CD14-positive monocyte (primary cell): ENCODE measurements around the gene P2RY13. TPM values are rescaled to one million over a fixed set of nuclear protein-coding genes. Genes with fewer than 3 reads are reported as not detected.
A peak's percentile ranks its signal among the peaks of the same experiment; 100 is the strongest.

Source experiments
- DNase-seq, 3 donors: peaks; one replicate each; pipeline ENCODE4 v3.0.0-alpha.2; 2011 to 2022
- H2AFZ ChIP-seq: 2 replicates; pipeline ENCODE4 v1.6.0; 2012; ENCODE audit warnings: mild to moderate bottlenecking, low read depth, low read length, inconsistent platforms; ENCODE audit not compliant: insufficient read depth, poor library complexity, severe bottlenecking
- H3K27ac ChIP-seq, 2 donors: 1 replicate in 1 of 2; 2 replicates in 1 of 2; pipeline ENCODE4 v1.5.1; 2012 to 2013; ENCODE audit warnings: low read length in 2 of 2, control low read depth in 1 of 2, inconsistent platforms in 1 of 2, low read depth in 1 of 2, mild to moderate bottlenecking in 1 of 2
- H3K27me3 ChIP-seq, 2 donors: one replicate each; pipeline versions ENCODE4 v1.6.0 to v1.6.1; 2011 to 2013; ENCODE audit warnings: low read length in 2 of 2; ENCODE audit not compliant: control insufficient read depth in 2 of 2, insufficient read depth in 2 of 2
- H3K36me3 ChIP-seq, 2 donors: replicated peaks in 1 of 2; 1 replicate in 1 of 2; 2 replicates in 1 of 2; pipeline versions ENCODE4 v1.5.1 to v1.6.1; 2012 to 2013; ENCODE audit warnings: low read length in 2 of 2, control low read depth in 1 of 2, inconsistent platforms in 1 of 2, mild to moderate bottlenecking in 1 of 2; ENCODE audit not compliant: insufficient read depth in 2 of 2, control insufficient read depth in 1 of 2
- H3K4me1 ChIP-seq, 2 donors: 1 replicate in 1 of 2; 2 replicates in 1 of 2; pipeline versions ENCODE4 v1.5.1 to v1.6.1; 2012 to 2013; ENCODE audit warnings: low read length in 2 of 2, control low read depth in 1 of 2, inconsistent platforms in 1 of 2, mild to moderate bottlenecking in 1 of 2, moderate library complexity in 1 of 2; ENCODE audit not compliant: insufficient read depth in 2 of 2, control insufficient read depth in 1 of 2
- H3K4me2 ChIP-seq: replicated peaks from 2 replicates; pipeline ENCODE3; 2012; ENCODE audit warnings: low read length, moderate library complexity, mild to moderate bottlenecking; ENCODE audit not compliant: poor library complexity, severe bottlenecking; ENCODE audit errors: extremely low read depth
- H3K4me3 ChIP-seq, 3 experiments: fragments of 200-600 bp in 1 of 3; sonication (generic) in 1 of 3; replicated peaks in 1 of 3; 1 replicate in 2 of 3; 2 replicates in 1 of 3; pipeline ENCODE4 v1.5.1; 2011 to 2013; ENCODE audit warnings: low read length in 3 of 3, mild to moderate bottlenecking in 3 of 3, control low read depth in 2 of 3, low read depth in 2 of 3, inconsistent platforms in 1 of 3, moderate library complexity in 1 of 3
- H3K79me2 ChIP-seq: 2 replicates; pipeline ENCODE4 v1.6.0; 2012; ENCODE audit warnings: mild to moderate bottlenecking, control low read depth, inconsistent platforms, low read length, moderate library complexity; ENCODE audit not compliant: insufficient read depth
- H3K9ac ChIP-seq: 2 replicates; pipeline ENCODE4 v1.6.0; 2017; ENCODE audit warnings: low read length, mild to moderate bottlenecking; ENCODE audit not compliant: insufficient read depth, poor library complexity, severe bottlenecking
- H3K9me3 ChIP-seq, 2 donors: replicated peaks in 1 of 2; 1 replicate in 1 of 2; 2 replicates in 1 of 2; pipeline versions ENCODE4 v1.5.1 to v1.6.1; 2012 to 2013; ENCODE audit warnings: low read length in 2 of 2, control low read depth in 1 of 2; ENCODE audit not compliant: control insufficient read depth in 1 of 2, insufficient read depth in 1 of 2
- H4K20me1 ChIP-seq: 2 replicates; pipeline ENCODE4 v1.6.0; 2012; ENCODE audit warnings: mild to moderate bottlenecking, low read length, control low read depth, moderate library complexity; ENCODE audit not compliant: insufficient read depth
- H3K27ac Mint-ChIP-seq, 7 donors: one replicate each; pipeline ENCODE4 v1.8.0; 2020; ENCODE audit warnings: mild to moderate bottlenecking in 7 of 7, mixed read lengths in 7 of 7, moderate library complexity in 6 of 7, inconsistent platforms in 2 of 7
- H3K27me3 Mint-ChIP-seq, 3 donors: one replicate each; pipeline ENCODE4 v1.8.0; 2021 to 2022; ENCODE audit warnings: low read depth in 3 of 3, mild to moderate bottlenecking in 3 of 3, mixed read lengths in 3 of 3, moderate library complexity in 3 of 3, inconsistent platforms in 1 of 3
- H3K36me3 Mint-ChIP-seq, 2 donors: one replicate each; pipeline ENCODE4 v1.8.0; 2020; ENCODE audit warnings: mixed read lengths in 2 of 2, inconsistent platforms in 1 of 2, mild to moderate bottlenecking in 1 of 2
- H3K4me1 Mint-ChIP-seq: one replicate; pipeline ENCODE4 v1.8.0; 2020; ENCODE audit warnings: mild to moderate bottlenecking, mixed read lengths
- H3K4me3 Mint-ChIP-seq, 2 donors: one replicate each; pipeline ENCODE4 v1.8.0; 2020; ENCODE audit warnings: mild to moderate bottlenecking in 2 of 2, mixed read lengths in 2 of 2, moderate library complexity in 1 of 2
- H3K9me3 Mint-ChIP-seq, 7 donors: one replicate each; pipeline ENCODE4 v1.8.0; 2020 to 2022; ENCODE audit warnings: mixed read lengths in 7 of 7, mild to moderate bottlenecking in 6 of 7, moderate library complexity in 6 of 7, inconsistent platforms in 2 of 7
- WGBS: methylation state at CpG from one replicate; pipeline ENCODE4 v1.1.5; 2013; ENCODE audit warnings: missing lambda C conversion rate; ENCODE audit not compliant: insufficient coverage; 5-methylcytosine and 5-hydroxymethylcytosine counted together
- intact Hi-C, 2 donors: fragments of 100-400 bp; cut with micrococcal nuclease; formaldehyde crosslinking; loops; one replicate each; pipeline versions ENCODE4 v1.15.0 to v1.15.1; 2023
- polyA plus RNA-seq, 3 donors: library from polyadenylated mRNA; depleted of rRNA in 1 of 3; unstranded in 2 of 3; stranded (reverse) in 1 of 3; fragments of 300-500 nt in 2 of 3; fragments of >200 nt in 1 of 3; fragmentation: Illumina TruSeq in 2 of 3; gene quantifications; 1 replicate in 2 of 3; 2 replicates in 1 of 3; pipeline ENCODE4 v1.2.3, GENCODE V29; 2012 to 2021
- TF ChIP-seq, protein P1 (sequence below): fragments of 200-600 bp; IDR thresholded peaks from one replicate; pipeline ENCODE4 v1.8.0; 2022; ENCODE audit warnings: antibody characterized with exemption, mild to moderate bottlenecking

P2RY13 gene
- polyA plus RNA-seq, 3 donors = 45.6 to 144 (median 80.0) TPM

GRCh38 chr3:151351219-151351618, 21.9 kb upstream of the P2RY13 start:
- peak overlapping the region; percentile 30 to 96 (median 88) for H3K27ac Mint-ChIP-seq
- TF ChIP-seq, protein P1, sequence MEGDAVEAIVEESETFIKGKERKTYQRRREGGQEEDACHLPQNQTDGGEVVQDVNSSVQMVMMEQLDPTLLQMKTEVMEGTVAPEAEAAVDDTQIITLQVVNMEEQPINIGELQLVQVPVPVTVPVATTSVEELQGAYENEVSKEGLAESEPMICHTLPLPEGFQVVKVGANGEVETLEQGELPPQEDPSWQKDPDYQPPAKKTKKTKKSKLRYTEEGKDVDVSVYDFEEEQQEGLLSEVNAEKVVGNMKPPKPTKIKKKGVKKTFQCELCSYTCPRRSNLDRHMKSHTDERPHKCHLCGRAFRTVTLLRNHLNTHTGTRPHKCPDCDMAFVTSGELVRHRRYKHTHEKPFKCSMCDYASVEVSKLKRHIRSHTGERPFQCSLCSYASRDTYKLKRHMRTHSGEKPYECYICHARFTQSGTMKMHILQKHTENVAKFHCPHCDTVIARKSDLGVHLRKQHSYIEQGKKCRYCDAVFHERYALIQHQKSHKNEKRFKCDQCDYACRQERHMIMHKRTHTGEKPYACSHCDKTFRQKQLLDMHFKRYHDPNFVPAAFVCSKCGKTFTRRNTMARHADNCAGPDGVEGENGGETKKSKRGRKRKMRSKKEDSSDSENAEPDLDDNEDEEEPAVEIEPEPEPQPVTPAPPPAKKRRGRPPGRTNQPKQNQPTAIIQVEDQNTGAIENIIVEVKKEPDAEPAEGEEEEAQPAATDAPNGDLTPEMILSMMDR = no peak
- no peak overlapping the region for H2AFZ ChIP-seq
- H3K4me3 Mint-ChIP-seq = peak overlapping the region; percentile 58 to 76
- peaks cover 73 to 81% of the 10 kb centered on the region in 2 donors for H3K4me1 ChIP-seq
- H3K27me3 Mint-ChIP-seq = no peaks in the 10 kb centered on the region
- no peaks in the 10 kb centered on the region for H3K9me3 Mint-ChIP-seq
- H4K20me1 ChIP-seq = no peaks in the 10 kb centered on the region
- DNase-seq = peak; percentile 40 to 83 (median 76)
- no peaks in the 10 kb centered on the region for H3K36me3 Mint-ChIP-seq
- intact Hi-C loops = no loop called here
- H3K36me3 ChIP-seq = no peaks in the 10 kb centered on the region
- H3K9ac ChIP-seq = peak overlapping the region; percentile 0
- peaks cover 65% of the 10 kb centered on the region for H3K4me1 Mint-ChIP-seq
- no peaks in the 10 kb centered on the region for H3K27me3 ChIP-seq
- peak overlapping the region; percentile 8 to 67 (median 29) for H3K4me3 ChIP-seq
- no CpG with 5 or more reads among the region's 1 CpG for WGBS
- H3K27ac ChIP-seq = peak overlapping the region in 1 of 2 donors; percentile 77
- no peaks in the 10 kb centered on the region for H3K9me3 ChIP-seq
- H3K4me2 ChIP-seq = peak overlapping the region; percentile 76
- H3K79me2 ChIP-seq = peaks cover 4% of the 10 kb centered on the region

DNA sequence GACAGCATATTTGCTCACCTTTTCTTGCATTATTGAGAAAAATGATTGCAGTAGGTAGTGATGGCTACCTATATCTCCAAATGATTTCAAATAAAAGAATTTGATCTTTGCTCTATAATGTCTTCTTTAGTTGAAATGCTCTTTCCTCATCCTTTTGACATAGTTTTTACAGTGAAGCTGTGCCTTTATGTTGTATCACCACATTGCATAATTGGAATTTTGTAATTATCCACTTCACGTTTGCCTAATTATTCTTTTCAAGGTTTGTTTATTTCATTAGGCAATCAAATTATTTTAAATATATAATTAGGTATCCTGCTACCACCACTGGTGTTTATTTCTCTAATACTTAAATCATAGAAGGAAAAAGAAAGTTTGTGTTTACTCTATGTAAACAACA, 21.3 kb upstream of the P2RY13 start:
- no peak overlapping the region for H2AFZ ChIP-seq
- H3K4me1 ChIP-seq = peaks cover 71 to 82% of the 10 kb centered on the region in 2 donors
- H3K9me3 ChIP-seq = no peaks in the 10 kb centered on the region
- no peaks in the 10 kb centered on the region for H4K20me1 ChIP-seq
- H3K27ac ChIP-seq = peak overlapping the region in 1 of 2 donors; percentile 77
- intact Hi-C loops = no loop called here
- H3K4me3 ChIP-seq = peak overlapping the region in 2 of 3 experiments; percentile 8 to 67
- Mint-ChIP-seq H3K9me3 (no peaks in the 10 kb centered on the region), H3K4me3 (no peak overlapping the region), H3K27me3 (no peaks in the 10 kb centered on the region), H3K27ac (peak overlapping the region; percentile 63 to 96 (median 88)), H3K4me1 (peaks cover 67% of the 10 kb centered on the region), H3K36me3 (no peaks in the 10 kb centered on the region)
- no CpG with 5 or more reads among the region's 1 CpG for WGBS
- H3K27me3 ChIP-seq = no peaks in the 10 kb centered on the region
- H3K4me2 ChIP-seq = peak overlapping the region; percentile 76
- H3K79me2 ChIP-seq = peaks cover 4% of the 10 kb centered on the region
- DNase-seq = peak in 2 of 3 donors; percentile 39 to 62
- no peak overlapping the region for H3K9ac ChIP-seq
- no peaks in the 10 kb centered on the region for H3K36me3 ChIP-seq
- TF ChIP-seq, protein P1 = no peak
